CD4-positive, alpha-beta T cell (primary cell): ENCODE measurements around the gene CCR5AS.

ENCODE experiments used
- ATAC-seq: fragments of 200-7000 bp; cut with Tn5 transposase; one replicate; pipeline ENCODE4 v1.10.0; 2022; ENCODE audit warnings: mild to moderate bottlenecking; ENCODE audit not compliant: poor library complexity
- CTCF ChIA-PET: fragments of 350-600 bp; sonication (Branson Sonifier 250); formaldehyde crosslinking; loops from one replicate; lab custom pipeline; 2021; ENCODE audit warnings: antibody characterized with exemption, inconsistent platforms; lab: Charles Lee
- POLR2A ChIA-PET: fragments of 350-600 bp; sonication (Branson Sonifier 250); formaldehyde crosslinking; loops from one replicate; lab custom pipeline; 2021; ENCODE audit warnings: antibody characterized with exemption, inconsistent platforms; lab: Charles Lee
- DNase-seq, 14 experiments: peaks; one replicate each; pipeline ENCODE4 v3.0.0-alpha.2; 2013 to 2020; ENCODE audit warnings: mixed read lengths in 2 of 14
- H3K27ac ChIP-seq, 2 donors: one replicate each; pipeline versions ENCODE4 v1.5.1 to v1.7.0; 2013; ENCODE audit warnings: low read length in 2 of 2, low read depth in 1 of 2, mild to moderate bottlenecking in 1 of 2
- H3K27me3 ChIP-seq, 2 experiments: 1 replicate in 1 of 2; 2 replicates in 1 of 2; pipeline versions ENCODE4 v1.6.1 to v1.7.0; 2013; ENCODE audit warnings: low read length in 2 of 2, control low read depth in 1 of 2, mild to moderate bottlenecking in 1 of 2, moderate library complexity in 1 of 2; ENCODE audit not compliant: insufficient read depth in 2 of 2, control insufficient read depth in 1 of 2
- H3K36me3 ChIP-seq: one replicate; pipeline ENCODE4 v1.6.1; 2013; ENCODE audit warnings: low read length, control low read depth; ENCODE audit not compliant: insufficient read depth
- H3K4me1 ChIP-seq: one replicate; pipeline ENCODE4 v1.6.1; 2013; ENCODE audit warnings: low read length, control low read depth; ENCODE audit not compliant: insufficient read depth
- H3K4me3 ChIP-seq: one replicate; pipeline ENCODE4 v1.5.1; 2013; ENCODE audit warnings: mild to moderate bottlenecking, low read length, moderate library complexity
- H3K9me3 ChIP-seq, 2 experiments: 1 replicate in 1 of 2; 2 replicates in 1 of 2; pipeline versions ENCODE4 v1.6.1 to v1.7.0; 2013; ENCODE audit warnings: low read length in 2 of 2, mild to moderate bottlenecking in 2 of 2, control low read depth in 1 of 2, moderate library complexity in 1 of 2; ENCODE audit not compliant: control insufficient read depth in 1 of 2, insufficient read depth in 1 of 2
- H3K27ac Mint-ChIP-seq: one replicate; pipeline ENCODE4 v1.8.0; 2020; ENCODE audit warnings: mixed read lengths
- H3K27me3 Mint-ChIP-seq: one replicate; pipeline ENCODE4 v1.8.0; 2021; ENCODE audit warnings: mixed read lengths
- H3K36me3 Mint-ChIP-seq: one replicate; pipeline ENCODE4 v1.8.0; 2021; ENCODE audit warnings: low read depth, mixed read lengths
- H3K4me1 Mint-ChIP-seq: one replicate; pipeline ENCODE4 v1.8.0; 2021; ENCODE audit warnings: low read depth, mixed read lengths
- H3K4me3 Mint-ChIP-seq: one replicate; pipeline ENCODE4 v1.8.0; 2020; ENCODE audit warnings: mild to moderate bottlenecking, mixed read lengths
- H3K9me3 Mint-ChIP-seq: one replicate; pipeline ENCODE4 v1.8.0; 2020; ENCODE audit warnings: mixed read lengths
- intact Hi-C, 2 experiments: fragments of 100-400 bp; cut with DNase I in 1 of 2; cut with micrococcal nuclease in 1 of 2; formaldehyde crosslinking; loops; one replicate each; pipeline versions ENCODE4 v1.15.1 to v1.9.0; 2023 to 2025; cut with DNase I, micrococcal nuclease
- TF ChIP-seq, protein P1 (sequence below): fragments of 200-600 bp; IDR thresholded peaks from one replicate; pipeline ENCODE4 v1.8.0; 2022; ENCODE audit warnings: antibody characterized with exemption, mild to moderate bottlenecking

The CCR5AS gene

GRCh38 chr3:46325645-46326300 is 81.1 kb downstream of the CCR5AS start:
- DNase-seq = no peak
- Histone ChIP-seq H3K27me3 (no peaks in the 10 kb centered on the region), H3K4me1 (peaks cover 4% of the 10 kb centered on the region), H3K27ac (no peak overlapping the region), H3K36me3 (no peaks in the 10 kb centered on the region), H3K4me3 (no peak overlapping the region), H3K9me3 (no peaks in the 10 kb centered on the region)
- no peaks in the 10 kb centered on the region for H3K36me3 Mint-ChIP-seq
- H3K27me3 Mint-ChIP-seq = no peaks in the 10 kb centered on the region
- TF ChIP-seq, protein P1, sequence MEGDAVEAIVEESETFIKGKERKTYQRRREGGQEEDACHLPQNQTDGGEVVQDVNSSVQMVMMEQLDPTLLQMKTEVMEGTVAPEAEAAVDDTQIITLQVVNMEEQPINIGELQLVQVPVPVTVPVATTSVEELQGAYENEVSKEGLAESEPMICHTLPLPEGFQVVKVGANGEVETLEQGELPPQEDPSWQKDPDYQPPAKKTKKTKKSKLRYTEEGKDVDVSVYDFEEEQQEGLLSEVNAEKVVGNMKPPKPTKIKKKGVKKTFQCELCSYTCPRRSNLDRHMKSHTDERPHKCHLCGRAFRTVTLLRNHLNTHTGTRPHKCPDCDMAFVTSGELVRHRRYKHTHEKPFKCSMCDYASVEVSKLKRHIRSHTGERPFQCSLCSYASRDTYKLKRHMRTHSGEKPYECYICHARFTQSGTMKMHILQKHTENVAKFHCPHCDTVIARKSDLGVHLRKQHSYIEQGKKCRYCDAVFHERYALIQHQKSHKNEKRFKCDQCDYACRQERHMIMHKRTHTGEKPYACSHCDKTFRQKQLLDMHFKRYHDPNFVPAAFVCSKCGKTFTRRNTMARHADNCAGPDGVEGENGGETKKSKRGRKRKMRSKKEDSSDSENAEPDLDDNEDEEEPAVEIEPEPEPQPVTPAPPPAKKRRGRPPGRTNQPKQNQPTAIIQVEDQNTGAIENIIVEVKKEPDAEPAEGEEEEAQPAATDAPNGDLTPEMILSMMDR = no peak
- intact Hi-C loops = no loop called here
- H3K9me3 Mint-ChIP-seq = peaks cover 2% of the 10 kb centered on the region
- ATAC-seq = no peak
- ChIA-PET POLR2A (no interaction called here), CTCF (no interaction called here)
- no peaks in the 10 kb centered on the region for H3K4me1 Mint-ChIP-seq
- H3K27ac Mint-ChIP-seq = no peak overlapping the region
- no peak overlapping the region for H3K4me3 Mint-ChIP-seq

GRCh38 chr3:46324036-46324435 is 82.8 kb downstream of the CCR5AS start:
- Histone ChIP-seq H3K9me3 (no peaks in the 10 kb centered on the region), H3K36me3 (no peaks in the 10 kb centered on the region), H3K4me3 (no peak overlapping the region), H3K4me1 (peaks cover 4% of the 10 kb centered on the region), H3K27ac (no peak overlapping the region), H3K27me3 (no peaks in the 10 kb centered on the region)
- H3K27ac Mint-ChIP-seq = no peak overlapping the region
- DNase-seq = no peak
- no peak for ATAC-seq
- H3K4me1 Mint-ChIP-seq = no peaks in the 10 kb centered on the region
- H3K27me3 Mint-ChIP-seq = no peaks in the 10 kb centered on the region
- intact Hi-C loops = no loop called here
- H3K4me3 Mint-ChIP-seq = no peak overlapping the region
- TF ChIP-seq, protein P1 = no peak
- POLR2A ChIA-PET = no interaction called here
- H3K9me3 Mint-ChIP-seq = peaks cover 2% of the 10 kb centered on the region
- CTCF ChIA-PET = no interaction called here
- H3K36me3 Mint-ChIP-seq = no peaks in the 10 kb centered on the region

GRCh38 chr3:46321461-46322104 is 85.3 kb downstream of the CCR5AS start:
- Mint-ChIP-seq H3K4me3 (no peak overlapping the region), H3K4me1 (no peaks in the 10 kb centered on the region), H3K9me3 (peaks cover 4% of the 10 kb centered on the region), H3K36me3 (no peaks in the 10 kb centered on the region), H3K27me3 (no peaks in the 10 kb centered on the region), H3K27ac (no peak overlapping the region)
- ATAC-seq (no peak), DNase-seq (no peak)
- TF ChIP-seq, protein P1 = no peak
- H3K27me3 ChIP-seq = no peaks in the 10 kb centered on the region
- CTCF ChIA-PET = interaction anchor here (1.4 kb wide), 1 partner anchor 10 kb away, joined by 3 read pairs; no protein-coding TSS in a partner anchor
- no peak overlapping the region for H3K27ac ChIP-seq
- no peaks in the 10 kb centered on the region for H3K36me3 ChIP-seq
- H3K4me3 ChIP-seq = no peak overlapping the region
- no peaks in the 10 kb centered on the region for H3K9me3 ChIP-seq
- H3K4me1 ChIP-seq = peaks cover 4% of the 10 kb centered on the region
- intact Hi-C loops = no loop called here
- POLR2A ChIA-PET = no interaction called here
